Activated CD4-positive, CD25-positive, alpha-beta regulatory T cell (primary cell): Measurements from ENCODE around the gene BEAN1.

Source experiments
- DNase-seq, 4 experiments: peaks; one replicate each; lab custom pipeline; 2025; lab: John Stamatoyannopoulos, UW

BEAN1 gene

DNA sequence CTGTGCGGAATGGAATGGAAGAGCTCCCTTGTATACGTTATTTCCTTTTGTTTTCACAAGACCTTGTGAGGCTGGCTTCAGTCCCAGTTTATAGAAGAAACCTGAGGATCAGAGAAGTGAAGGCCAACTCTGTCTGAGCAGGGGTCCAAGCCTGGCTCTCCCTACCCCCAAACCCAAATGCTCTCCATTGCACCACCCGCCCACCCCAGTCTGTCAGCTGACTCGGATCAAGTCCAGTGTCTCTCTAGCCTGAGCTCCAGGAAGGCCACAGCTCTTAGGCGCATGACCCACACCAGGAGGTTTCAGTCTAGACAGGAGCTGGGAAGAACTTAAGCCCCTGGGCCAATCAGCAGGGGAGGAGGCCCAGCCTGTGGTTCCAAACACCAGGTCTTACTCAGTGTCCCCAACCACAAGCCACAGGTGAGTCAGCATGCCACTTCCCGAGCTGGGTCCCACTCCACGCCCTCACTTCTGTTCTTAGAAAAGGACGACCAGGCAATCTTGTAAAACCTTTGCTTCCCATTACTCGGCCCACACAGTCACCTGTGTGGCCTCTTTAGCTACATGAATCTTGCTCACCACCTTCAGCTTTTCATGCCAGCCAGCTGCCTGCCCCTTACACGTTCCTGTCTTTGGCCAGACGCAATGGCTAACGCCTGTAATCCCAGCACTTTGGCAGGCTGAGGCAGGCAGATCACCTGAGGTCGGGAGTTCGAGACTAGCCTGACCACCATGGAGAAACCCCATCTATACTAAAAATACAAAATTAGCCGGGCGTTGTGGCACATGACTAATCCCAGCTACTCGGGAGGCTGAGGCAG, 95.1 kb downstream of the BEAN1 start:
- peak; percentile 58 to 76 (median 68) for DNase-seq

DNA sequence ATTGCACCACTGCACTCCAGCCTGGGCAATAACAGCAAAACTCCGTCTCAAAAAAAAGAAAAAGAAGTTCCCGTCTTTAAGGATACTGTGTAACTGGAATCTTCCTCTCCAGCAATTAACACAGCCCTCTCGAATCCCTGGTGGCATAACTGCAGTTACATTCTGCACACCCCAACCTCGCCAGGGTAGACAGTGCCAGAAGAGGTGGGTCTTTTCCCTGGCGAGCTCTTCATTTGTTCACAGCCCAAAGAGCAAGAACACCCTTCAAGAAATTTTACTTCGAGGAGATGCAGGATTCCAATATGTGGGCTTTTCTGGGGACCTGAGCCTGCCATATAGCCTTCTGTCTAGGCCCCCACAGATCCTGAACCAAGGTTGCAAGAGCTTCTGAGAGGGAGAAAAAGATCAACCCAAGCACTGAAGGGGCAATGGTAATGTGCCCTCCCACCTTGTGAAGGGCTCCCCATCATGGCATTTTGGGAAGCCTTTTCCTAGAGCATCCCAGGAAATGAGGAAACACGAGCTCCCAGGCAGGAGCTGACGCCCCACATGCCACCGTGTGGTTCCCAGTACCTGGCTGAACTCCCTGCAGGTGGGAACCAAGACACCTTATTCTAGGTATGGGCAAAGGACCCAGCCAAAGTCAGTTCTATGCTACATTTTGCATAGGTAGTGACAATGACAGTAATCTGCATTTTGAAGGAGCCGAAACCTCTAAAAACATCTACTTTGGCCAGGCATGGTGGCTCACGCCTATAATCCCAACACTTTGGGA, 95.9 kb downstream of the BEAN1 start:
- no peak for DNase-seq

DNA sequence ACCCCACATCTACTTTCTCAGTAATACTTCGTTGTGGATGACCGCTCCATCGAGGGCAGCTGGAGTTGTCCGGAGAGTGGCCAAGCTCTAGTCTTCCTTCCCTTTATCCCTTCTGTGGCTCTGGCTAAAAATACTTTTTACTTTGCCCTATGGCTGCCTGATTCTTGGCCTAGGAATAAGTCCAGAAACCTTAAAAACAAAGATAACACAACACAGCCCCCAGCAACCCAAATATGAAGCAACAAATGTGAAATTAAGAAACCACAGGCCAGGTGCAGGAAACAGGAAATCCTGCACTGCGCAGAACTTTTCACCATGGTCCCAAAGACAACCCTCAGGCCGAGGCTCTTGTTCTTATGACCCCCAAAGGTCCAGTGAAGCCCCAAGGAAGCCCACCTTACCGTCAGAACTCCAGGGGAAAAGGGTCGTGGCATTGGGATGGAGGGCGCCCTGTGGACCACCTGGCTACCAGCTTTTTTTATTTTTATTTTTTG, 96.8 kb downstream of the BEAN1 start:
- DNase-seq = no peak

DNA sequence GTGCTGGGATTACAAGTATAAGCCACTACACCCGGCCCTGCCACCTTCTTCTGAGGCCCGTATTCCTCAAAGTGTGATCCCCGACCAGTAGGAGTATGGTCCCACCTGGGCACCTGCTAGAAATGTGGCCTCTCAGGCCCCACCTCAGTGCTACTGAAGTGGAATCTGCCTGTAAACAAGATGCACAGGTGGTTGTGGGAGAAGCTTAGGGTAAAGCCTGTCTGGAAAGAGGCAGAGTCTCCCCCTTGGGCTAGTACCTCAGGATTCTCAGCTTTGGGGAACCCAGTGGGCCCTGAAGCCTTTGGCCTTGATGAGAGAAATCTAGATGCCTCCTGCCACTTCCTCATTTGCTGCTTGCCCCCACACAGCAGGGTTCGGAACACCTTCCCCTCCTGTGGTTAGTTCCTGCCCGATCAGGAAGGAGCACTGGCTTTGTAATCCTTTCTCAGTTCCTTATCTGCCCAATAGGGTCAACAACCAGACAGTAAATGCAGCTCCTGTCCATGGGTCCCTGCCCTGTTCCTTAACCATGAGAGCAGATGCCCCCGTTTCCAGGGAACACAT, 97.6 kb downstream of the BEAN1 start:
- DNase-seq = no peak

DNA sequence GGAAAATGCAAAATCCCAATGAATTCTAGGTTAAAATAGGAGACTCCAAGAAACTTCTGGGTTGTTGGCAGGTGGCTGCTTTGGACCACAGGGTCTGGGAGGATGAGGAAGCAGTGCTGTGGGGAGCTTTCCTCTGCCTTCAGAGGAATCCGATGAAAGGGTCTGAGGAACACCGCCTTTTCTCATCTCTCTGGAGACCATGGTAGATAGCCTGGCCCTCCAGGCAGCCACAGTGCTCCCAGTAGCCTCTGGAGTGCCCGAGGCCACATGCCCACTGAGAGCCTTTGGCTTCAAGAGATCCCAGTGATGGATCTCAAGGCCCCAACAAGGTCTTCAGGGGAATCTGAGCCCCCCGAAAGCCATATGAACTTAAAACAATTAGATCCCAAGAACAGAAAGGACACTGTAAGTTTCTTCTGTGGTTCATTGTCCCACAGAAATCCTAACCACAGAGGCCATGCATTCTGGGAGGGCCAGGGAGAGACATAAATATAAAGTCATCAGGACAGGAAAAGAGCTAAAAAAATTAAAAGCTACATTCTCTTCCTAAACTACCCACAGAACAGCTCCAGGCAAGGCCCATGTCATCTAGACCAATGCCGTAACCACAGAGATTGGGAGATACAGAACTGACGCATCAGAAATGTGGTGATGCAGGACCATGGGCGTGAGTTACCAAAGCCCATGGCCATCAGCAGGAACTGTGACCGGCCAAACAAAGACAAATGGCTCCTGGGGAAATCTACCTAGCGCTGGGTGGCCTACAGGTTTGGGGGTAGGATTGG, 98.5 kb downstream of the BEAN1 start:
- DNase-seq = no peak

DNA sequence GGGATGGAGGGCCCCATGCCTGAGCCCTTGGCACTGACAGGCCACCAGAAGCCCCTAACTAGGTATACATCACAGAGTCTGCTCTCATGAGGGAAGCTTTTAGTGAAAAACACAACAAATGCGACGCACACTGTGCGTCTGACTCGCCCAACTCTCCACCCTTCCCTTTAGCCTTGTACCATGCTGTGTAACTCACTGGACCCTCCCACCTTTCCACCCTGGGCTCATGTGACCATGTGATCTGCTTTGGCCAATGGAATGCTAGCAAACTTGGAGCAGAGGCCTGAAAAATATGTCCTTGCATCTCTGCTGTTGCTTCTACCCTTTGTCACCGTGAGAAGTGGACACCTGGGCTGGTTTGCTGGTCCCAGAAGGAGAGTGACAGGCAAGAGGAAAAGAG, 101.2 kb downstream of the BEAN1 start:
- no peak for DNase-seq

DNA sequence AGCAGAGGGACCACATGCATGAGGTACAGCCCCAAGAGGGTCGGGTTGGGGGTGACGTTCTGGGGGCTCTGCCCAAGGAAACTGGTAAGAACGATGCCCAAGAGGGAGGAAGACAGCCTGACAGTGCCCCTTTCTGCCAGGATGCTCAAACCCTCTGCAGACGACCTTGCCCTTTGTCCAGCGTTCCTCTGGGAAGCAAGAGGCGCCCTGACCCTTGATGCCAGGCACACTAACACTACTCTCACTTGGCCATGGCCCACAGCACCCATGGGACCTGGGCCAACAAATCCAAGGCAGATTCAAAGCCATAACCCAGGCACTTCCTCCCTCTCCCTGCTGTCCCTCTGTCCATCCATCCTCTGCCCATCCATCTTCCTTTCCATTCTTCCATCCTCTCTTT, 102.4 kb downstream of the BEAN1 start:
- DNase-seq = no peak
